ENCODE measurements around the gene CALML6. TPM values are rescaled to one million over a fixed set of nuclear protein-coding genes. Genes with fewer than 3 reads are reported as not detected.

Gene CALML6
- total and polyA plus RNA-seq, 10 of the 15 experiments (the other 5 are each of a cell fraction or from before 2014, with no cell fraction given) = 0.07 to 1.3 (median 0.21) TPM; not detected in 5

DNA sequence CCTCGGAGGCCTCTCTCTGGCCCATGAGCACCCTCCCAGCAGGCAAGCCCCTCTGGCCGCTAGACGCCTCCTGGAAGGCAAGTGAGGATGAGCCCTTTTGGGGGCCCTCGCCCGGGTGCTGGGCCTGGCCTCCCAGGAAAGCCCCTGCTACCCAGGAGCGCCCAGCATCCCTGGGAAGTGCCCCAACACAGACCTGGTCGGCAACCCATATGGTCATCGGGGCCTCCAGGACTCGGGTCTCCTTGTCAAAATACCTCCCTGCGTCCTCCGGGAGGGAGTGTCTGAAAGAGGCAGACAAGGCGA is 25.0 kb downstream of the CALML6 start:
- 51% methylated on average over 12 of the region's 12 CpGs for WGBS (ENCODE audit: insufficient coverage, insufficient replicate concordance, low lambda C conversion rate, missing lambda C conversion rate)
- RAD21 ChIA-PET (ENCODE audit: unreplicated experiment) = no interaction called here
- TF ChIP-seq MYB (IDR thresholded peaks at IDR 0.05; ENCODE audit: borderline replicate concordance, low read depth, low read length) (no peak), IKZF1 (conservative IDR thresholded peaks at IDR 0.05) (no peak), NR2C1 (IDR thresholded peaks at IDR 0.05) (no peak)

DNA sequence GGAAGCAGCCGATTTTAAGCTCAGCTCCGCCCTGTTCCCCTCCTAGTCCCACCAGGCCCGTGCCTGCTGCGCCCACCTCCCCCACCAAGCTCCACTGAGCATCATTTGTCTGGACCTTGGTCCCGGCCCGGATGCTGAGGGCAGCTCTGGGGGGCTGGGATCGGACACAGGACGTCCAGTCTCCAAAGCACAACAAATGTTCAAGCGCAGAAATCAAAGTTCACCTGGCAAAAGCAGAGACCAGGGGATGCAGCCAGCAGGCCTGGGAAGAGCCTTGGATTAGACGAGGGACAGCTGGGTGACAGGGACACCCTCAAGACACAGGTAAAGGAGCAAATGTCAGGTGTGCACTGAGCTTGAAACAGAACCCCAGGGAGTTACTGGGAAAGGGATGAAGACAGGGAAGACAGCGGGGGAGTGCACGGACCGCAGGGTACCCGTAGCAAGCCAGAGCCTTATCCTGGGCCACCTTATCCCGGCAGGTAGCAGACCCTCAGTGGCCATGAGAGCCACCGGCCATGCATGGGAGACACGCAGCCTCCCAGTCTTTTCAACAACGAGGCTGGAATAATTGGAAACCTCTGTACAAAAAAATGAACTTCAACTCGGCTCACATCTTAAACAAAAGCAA is 26.3 kb downstream of the CALML6 start:
- no peak for ATAC-seq
- no peaks in the 10 kb centered on the region for H3K27me3 ChIP-seq (replicated peaks in 1 of 2; ENCODE audit: control insufficient read depth in 2 of 2, insufficient read depth in 2 of 2, low read length in 1 of 2)
- WGBS (ENCODE audit: insufficient coverage, insufficient replicate concordance, low lambda C conversion rate, missing lambda C conversion rate) = 32% methylated on average over 19 of the region's 19 CpGs
- H3K9me3 ChIP-seq (replicated peaks; ENCODE audit: control insufficient read depth, insufficient read depth, low read length) = no peaks in the 10 kb centered on the region
- ChIA-PET CTCF (no interaction called here), POLR2A (no interaction called here), SMC1A (ENCODE audit: uncharacterized antibody, unreplicated experiment) (no interaction called here), RAD21 (ENCODE audit: unreplicated experiment) (no interaction called here)
- no peaks in the 10 kb centered on the region for H3K79me2 ChIP-seq (ENCODE audit: control insufficient read depth, insufficient read depth, low read length)
- H2AFZ ChIP-seq (ENCODE audit: control insufficient read depth, low read depth, low read length) = no peak overlapping the region
- BruUV-seq (replicated peaks) = no TSS peak
- in situ Hi-C loops (cut with MboI) = no loop called here
- intact Hi-C loops (cut with micrococcal nuclease; ENCODE audit: unreplicated experiment) = loop anchor here (5.0 kb wide), 1 partner anchor 106 kb away; no protein-coding TSS in a partner anchor
- no peaks in the 10 kb centered on the region for H3K4me1 ChIP-seq (ENCODE audit: control insufficient read depth, insufficient read depth, low read length)
- DNase-seq (ENCODE audit: low read depth, low spot score) = no peak
- no peak for FAIRE-seq
- H4K20me1 ChIP-seq (ENCODE audit: control insufficient read depth, insufficient read depth) = no peaks in the 10 kb centered on the region
- no peak overlapping the region for H3K4me2 ChIP-seq (ENCODE audit: control insufficient read depth, insufficient read depth)
- no peak overlapping the region for H3K27ac ChIP-seq (ENCODE audit: control insufficient read depth, insufficient read depth)
- H3K4me3 ChIP-seq = no peak overlapping the region
- no peak for TF ChIP-seq CHD4 (IDR thresholded peaks at IDR 0.05)
- TF ChIP-seq, protein P1, sequence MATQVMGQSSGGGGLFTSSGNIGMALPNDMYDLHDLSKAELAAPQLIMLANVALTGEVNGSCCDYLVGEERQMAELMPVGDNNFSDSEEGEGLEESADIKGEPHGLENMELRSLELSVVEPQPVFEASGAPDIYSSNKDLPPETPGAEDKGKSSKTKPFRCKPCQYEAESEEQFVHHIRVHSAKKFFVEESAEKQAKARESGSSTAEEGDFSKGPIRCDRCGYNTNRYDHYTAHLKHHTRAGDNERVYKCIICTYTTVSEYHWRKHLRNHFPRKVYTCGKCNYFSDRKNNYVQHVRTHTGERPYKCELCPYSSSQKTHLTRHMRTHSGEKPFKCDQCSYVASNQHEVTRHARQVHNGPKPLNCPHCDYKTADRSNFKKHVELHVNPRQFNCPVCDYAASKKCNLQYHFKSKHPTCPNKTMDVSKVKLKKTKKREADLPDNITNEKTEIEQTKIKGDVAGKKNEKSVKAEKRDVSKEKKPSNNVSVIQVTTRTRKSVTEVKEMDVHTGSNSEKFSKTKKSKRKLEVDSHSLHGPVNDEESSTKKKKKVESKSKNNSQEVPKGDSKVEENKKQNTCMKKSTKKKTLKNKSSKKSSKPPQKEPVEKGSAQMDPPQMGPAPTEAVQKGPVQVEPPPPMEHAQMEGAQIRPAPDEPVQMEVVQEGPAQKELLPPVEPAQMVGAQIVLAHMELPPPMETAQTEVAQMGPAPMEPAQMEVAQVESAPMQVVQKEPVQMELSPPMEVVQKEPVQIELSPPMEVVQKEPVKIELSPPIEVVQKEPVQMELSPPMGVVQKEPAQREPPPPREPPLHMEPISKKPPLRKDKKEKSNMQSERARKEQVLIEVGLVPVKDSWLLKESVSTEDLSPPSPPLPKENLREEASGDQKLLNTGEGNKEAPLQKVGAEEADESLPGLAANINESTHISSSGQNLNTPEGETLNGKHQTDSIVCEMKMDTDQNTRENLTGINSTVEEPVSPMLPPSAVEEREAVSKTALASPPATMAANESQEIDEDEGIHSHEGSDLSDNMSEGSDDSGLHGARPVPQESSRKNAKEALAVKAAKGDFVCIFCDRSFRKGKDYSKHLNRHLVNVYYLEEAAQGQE (IDR thresholded peaks at IDR 0.05; ENCODE audit: low read depth, low read length) = no peak
- TF ChIP-seq, protein P2, sequence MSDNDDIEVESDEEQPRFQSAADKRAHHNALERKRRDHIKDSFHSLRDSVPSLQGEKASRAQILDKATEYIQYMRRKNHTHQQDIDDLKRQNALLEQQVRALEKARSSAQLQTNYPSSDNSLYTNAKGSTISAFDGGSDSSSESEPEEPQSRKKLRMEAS (IDR thresholded peaks at IDR 0.05; ENCODE audit: low read depth, low read length) = no peak
- no peak for TF ChIP-seq ZNF24 (IDR thresholded peaks at IDR 0.05)
- no peak for TF ChIP-seq ASH2L (IDR thresholded peaks at IDR 0.05; ENCODE audit: borderline replicate concordance, low read depth)
- no peak for TF ChIP-seq SUZ12 (IDR thresholded peaks at IDR 0.05; ENCODE audit: unreplicated experiment)
- no peak for TF ChIP-seq ZNF207 (IDR thresholded peaks at IDR 0.05; ENCODE audit: borderline replicate concordance)
- TF ChIP-seq JUNB (IDR thresholded peaks at IDR 0.05) = no peak
- TF ChIP-seq, protein P3, sequence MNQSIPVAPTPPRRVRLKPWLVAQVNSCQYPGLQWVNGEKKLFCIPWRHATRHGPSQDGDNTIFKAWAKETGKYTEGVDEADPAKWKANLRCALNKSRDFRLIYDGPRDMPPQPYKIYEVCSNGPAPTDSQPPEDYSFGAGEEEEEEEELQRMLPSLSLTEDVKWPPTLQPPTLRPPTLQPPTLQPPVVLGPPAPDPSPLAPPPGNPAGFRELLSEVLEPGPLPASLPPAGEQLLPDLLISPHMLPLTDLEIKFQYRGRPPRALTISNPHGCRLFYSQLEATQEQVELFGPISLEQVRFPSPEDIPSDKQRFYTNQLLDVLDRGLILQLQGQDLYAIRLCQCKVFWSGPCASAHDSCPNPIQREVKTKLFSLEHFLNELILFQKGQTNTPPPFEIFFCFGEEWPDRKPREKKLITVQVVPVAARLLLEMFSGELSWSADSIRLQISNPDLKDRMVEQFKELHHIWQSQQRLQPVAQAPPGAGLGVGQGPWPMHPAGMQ (IDR thresholded peaks at IDR 0.05; ENCODE audit: borderline replicate concordance) = no peak
- no peak for TF ChIP-seq STAT3 (IDR thresholded peaks at IDR 0.05; ENCODE audit: low read depth, low read length)
- no peak for TF ChIP-seq NFIC (IDR thresholded peaks at IDR 0.05; ENCODE audit: low read depth, low read length)
- no peaks in the 10 kb centered on the region for H3K36me3 ChIP-seq (ENCODE audit: control insufficient read depth in 2 of 2, insufficient read depth in 2 of 2, low read length in 1 of 2)
- H3K9ac ChIP-seq (ENCODE audit: control insufficient read depth, insufficient read depth, low read length) = no peak overlapping the region

More for the DNA sequence above, 25.0 kb downstream of the CALML6 start:
- Histone ChIP-seq H3K36me3 (ENCODE audit: control insufficient read depth in 2 of 2, insufficient read depth in 2 of 2, low read length in 1 of 2) (no peaks in the 10 kb centered on the region), H3K4me2 (ENCODE audit: control insufficient read depth, insufficient read depth) (no peak overlapping the region), H3K4me3 (no peak overlapping the region), H3K9ac (ENCODE audit: control insufficient read depth, insufficient read depth, low read length) (no peak overlapping the region), H3K4me1 (ENCODE audit: control insufficient read depth, insufficient read depth, low read length) (no peaks in the 10 kb centered on the region), H3K9me3 (replicated peaks; ENCODE audit: control insufficient read depth, insufficient read depth, low read length) (no peaks in the 10 kb centered on the region), H3K27ac (ENCODE audit: control insufficient read depth, insufficient read depth) (no peak overlapping the region), H4K20me1 (ENCODE audit: control insufficient read depth, insufficient read depth) (no peaks in the 10 kb centered on the region), H3K27me3 (replicated peaks in 1 of 2; ENCODE audit: control insufficient read depth in 2 of 2, insufficient read depth in 2 of 2, low read length in 1 of 2) (no peaks in the 10 kb centered on the region), H2AFZ (ENCODE audit: control insufficient read depth, low read depth, low read length) (no peak overlapping the region), H3K79me2 (ENCODE audit: control insufficient read depth, insufficient read depth, low read length) (no peaks in the 10 kb centered on the region)
- in situ Hi-C loops (cut with MboI) = no loop called here
- POLR2A ChIA-PET = no interaction called here
- DNase-seq (ENCODE audit: low read depth, low spot score) (no peak), ATAC-seq (no peak), FAIRE-seq (no peak)
- BruUV-seq (replicated peaks) = no TSS peak
- SMC1A ChIA-PET (ENCODE audit: uncharacterized antibody, unreplicated experiment) = no interaction called here
- intact Hi-C loops (cut with micrococcal nuclease; ENCODE audit: unreplicated experiment) = loop anchor here (5.0 kb wide), 1 partner anchor 107 kb away; no protein-coding TSS in a partner anchor
- CTCF ChIA-PET = no interaction called here

Data from GM12878 (cell line).